Measurements from ENCODE around the gene MAPKAPK2.

Gene MAPKAPK2

DNA sequence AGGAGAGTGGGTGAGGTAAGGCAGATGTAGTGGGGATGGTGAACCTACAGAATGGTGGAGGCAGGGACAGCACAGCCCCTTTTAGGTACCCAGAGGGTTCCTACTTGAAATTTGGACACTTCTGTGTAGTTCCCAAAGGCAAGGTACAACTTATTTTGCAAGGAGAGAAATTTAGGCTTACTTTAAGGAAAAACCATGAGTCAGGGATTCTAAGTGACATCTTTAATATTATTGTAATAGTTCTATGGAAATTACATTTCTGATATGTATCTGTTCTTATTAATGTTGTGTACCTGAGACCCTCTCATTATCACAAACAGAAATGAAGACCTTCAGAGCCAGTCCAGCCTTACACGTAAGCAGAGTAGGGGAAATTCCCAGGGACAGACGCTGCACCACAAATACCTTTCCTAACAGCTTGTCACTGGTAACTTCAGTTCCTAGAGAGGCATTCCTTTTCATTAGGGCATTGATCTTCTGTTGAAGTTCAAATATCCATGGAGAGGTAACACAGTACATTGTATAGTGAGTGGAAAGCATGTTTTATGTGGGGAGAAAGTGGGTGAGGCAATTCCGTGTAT, 41.5 kb upstream of the MAPKAPK2 start:
- ChIA-PET CTCF (no interaction called here), POLR2A (no interaction called here)
- TF ChIP-seq LEF1 (IDR thresholded peaks at IDR 0.05; ENCODE audit: borderline replicate concordance): no peak
- TF ChIP-seq BHLHE40 (IDR thresholded peaks at IDR 0.05; ENCODE audit: borderline replicate concordance): no peak
- TF ChIP-seq CTBP1 (IDR thresholded peaks at IDR 0.05; ENCODE audit: borderline replicate concordance): no peak
- TF ChIP-seq ZNF384 (IDR thresholded peaks at IDR 0.05): no peak
- TF ChIP-seq, protein P1, sequence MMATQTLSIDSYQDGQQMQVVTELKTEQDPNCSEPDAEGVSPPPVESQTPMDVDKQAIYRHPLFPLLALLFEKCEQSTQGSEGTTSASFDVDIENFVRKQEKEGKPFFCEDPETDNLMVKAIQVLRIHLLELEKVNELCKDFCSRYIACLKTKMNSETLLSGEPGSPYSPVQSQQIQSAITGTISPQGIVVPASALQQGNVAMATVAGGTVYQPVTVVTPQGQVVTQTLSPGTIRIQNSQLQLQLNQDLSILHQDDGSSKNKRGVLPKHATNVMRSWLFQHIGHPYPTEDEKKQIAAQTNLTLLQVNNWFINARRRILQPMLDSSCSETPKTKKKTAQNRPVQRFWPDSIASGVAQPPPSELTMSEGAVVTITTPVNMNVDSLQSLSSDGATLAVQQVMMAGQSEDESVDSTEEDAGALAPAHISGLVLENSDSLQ (IDR thresholded peaks at IDR 0.05): no peak
- DNase-seq (ENCODE audit: extremely low spot score): no peak

DNA sequence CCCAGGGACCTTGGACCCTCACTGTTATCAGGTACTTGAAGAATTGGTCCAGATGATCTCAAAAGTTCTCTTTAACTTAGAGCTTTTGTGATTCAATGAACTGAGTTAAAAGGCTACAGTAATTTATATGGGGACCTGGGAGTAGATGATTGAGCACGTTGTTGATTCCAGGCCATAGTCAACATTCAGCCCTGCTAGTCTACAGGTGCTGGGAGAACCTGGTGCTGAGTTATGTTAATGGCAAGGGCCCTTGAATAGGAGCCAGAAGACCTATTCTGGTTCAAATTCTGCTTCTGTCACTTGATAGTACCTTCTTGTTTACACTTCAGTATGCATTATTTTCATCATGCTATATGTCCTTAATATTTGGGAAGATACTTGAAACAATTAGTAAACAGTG, 38.2 kb upstream of the MAPKAPK2 start:
- no peak for TF ChIP-seq ARNT (IDR thresholded peaks at IDR 0.05)
- no peak for TF ChIP-seq FOXK2 (IDR thresholded peaks at IDR 0.05)
- TF ChIP-seq, protein P1 (IDR thresholded peaks at IDR 0.05): no peak
- TF ChIP-seq CTBP1 (IDR thresholded peaks at IDR 0.05; ENCODE audit: borderline replicate concordance): no peak
- TF ChIP-seq ELF4 (IDR thresholded peaks at IDR 0.05): no peak
- no peak for TF ChIP-seq FOXA1 (IDR thresholded peaks at IDR 0.05)
- CTCF ChIA-PET: no interaction called here
- DNase-seq (ENCODE audit: extremely low spot score): no peak
- POLR2A ChIA-PET: interaction anchor here (1.4 kb wide), 1 partner anchor 11 kb away, joined by 4 read pairs; the partner anchor contains the start of gene DYRK3

GRCh38 chr1:206647224-206647623, 37.5 kb upstream of the MAPKAPK2 start:
- no peak for DNase-seq (ENCODE audit: extremely low spot score)
- TF ChIP-seq SP1 (IDR thresholded peaks at IDR 0.05): no peak
- no peak for TF ChIP-seq FOXK2 (IDR thresholded peaks at IDR 0.05)
- no peak for TF ChIP-seq L3MBTL2 (conservative IDR thresholded peaks at IDR 0.05)
- no peak for TF ChIP-seq FOXM1 (IDR thresholded peaks at IDR 0.05; ENCODE audit: borderline replicate concordance)
- no peak for TF ChIP-seq ARNT (IDR thresholded peaks at IDR 0.05)
- no peak for TF ChIP-seq TARDBP (IDR thresholded peaks at IDR 0.05)
- TF ChIP-seq LEF1 (IDR thresholded peaks at IDR 0.05; ENCODE audit: borderline replicate concordance): no peak
- no peak for TF ChIP-seq BHLHE40 (IDR thresholded peaks at IDR 0.05; ENCODE audit: borderline replicate concordance)
- TF ChIP-seq HDGF (IDR thresholded peaks at IDR 0.05; ENCODE audit: borderline replicate concordance): no peak
- TF ChIP-seq, protein P1 (IDR thresholded peaks at IDR 0.05): no peak
- TF ChIP-seq NFRKB (IDR thresholded peaks at IDR 0.05): no peak
- no peak for TF ChIP-seq CTBP1 (IDR thresholded peaks at IDR 0.05; ENCODE audit: borderline replicate concordance)
- TF ChIP-seq FOXA1 (IDR thresholded peaks at IDR 0.05): no peak
- no peak for TF ChIP-seq SUZ12 (IDR thresholded peaks at IDR 0.05)
- TF ChIP-seq ELF4 (IDR thresholded peaks at IDR 0.05): no peak
- TF ChIP-seq ZNF384 (IDR thresholded peaks at IDR 0.05): no peak
- POLR2A ChIA-PET: interaction anchor here (1.4 kb wide), 1 partner anchor 12 kb away, joined by 4 read pairs; the partner anchor contains the start of gene DYRK3
- CTCF ChIA-PET: no interaction called here

DNA sequence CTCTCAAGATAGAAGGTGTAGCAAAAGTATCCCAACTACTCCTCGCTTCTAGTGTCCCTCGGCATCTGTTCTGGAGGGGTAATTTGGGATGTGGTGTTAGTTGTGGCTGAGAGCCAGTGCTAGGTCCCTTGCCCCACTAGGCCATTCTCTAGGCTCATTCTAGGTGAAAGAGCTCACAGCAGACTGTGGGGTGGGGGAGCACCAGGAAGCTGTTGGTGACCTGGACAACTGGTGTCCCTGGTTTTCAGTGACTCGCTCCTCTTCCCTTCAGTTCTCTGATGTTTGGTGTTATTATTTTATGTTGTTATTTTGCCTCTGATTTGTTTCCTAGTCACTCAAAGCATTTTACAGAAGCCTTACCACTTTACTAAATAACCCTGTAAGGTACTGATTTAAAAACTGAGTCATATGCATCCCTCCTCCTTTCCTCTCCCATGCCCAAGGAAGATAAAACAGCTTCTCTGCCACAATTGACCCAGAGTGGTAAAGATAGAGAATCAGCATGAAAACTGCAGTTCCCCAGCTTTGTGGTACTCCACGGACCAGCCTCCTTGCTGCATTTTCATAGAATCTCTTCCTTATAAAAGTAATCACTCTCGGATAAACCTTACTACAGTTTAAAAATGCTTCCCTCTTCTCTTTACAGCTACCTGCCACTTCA, 35.3 kb upstream of the MAPKAPK2 start:
- DNase-seq (ENCODE audit: extremely low spot score): no peak
- ChIA-PET CTCF (interaction anchor here (0.6 kb wide), 1 partner anchor 9 kb away, joined by 3 read pairs; no protein-coding TSS in a partner anchor), POLR2A (interaction anchor here (1.1 to 1.7 kb wide), 2 partner anchors 10 to 14 kb away, joined by 4 to 7 read pairs; partner anchors contain the start of gene DYRK3)
- TF ChIP-seq, protein P1 (IDR thresholded peaks at IDR 0.05): no peak
- TF ChIP-seq FOXM1 (IDR thresholded peaks at IDR 0.05; ENCODE audit: borderline replicate concordance): no peak
- no peak for TF ChIP-seq SP1 (IDR thresholded peaks at IDR 0.05)
- TF ChIP-seq HDGF (IDR thresholded peaks at IDR 0.05; ENCODE audit: borderline replicate concordance): no peak
- TF ChIP-seq NFRKB (IDR thresholded peaks at IDR 0.05): no peak
- no peak for TF ChIP-seq SUZ12 (IDR thresholded peaks at IDR 0.05)
- no peak for TF ChIP-seq ZNF384 (IDR thresholded peaks at IDR 0.05)

DNA sequence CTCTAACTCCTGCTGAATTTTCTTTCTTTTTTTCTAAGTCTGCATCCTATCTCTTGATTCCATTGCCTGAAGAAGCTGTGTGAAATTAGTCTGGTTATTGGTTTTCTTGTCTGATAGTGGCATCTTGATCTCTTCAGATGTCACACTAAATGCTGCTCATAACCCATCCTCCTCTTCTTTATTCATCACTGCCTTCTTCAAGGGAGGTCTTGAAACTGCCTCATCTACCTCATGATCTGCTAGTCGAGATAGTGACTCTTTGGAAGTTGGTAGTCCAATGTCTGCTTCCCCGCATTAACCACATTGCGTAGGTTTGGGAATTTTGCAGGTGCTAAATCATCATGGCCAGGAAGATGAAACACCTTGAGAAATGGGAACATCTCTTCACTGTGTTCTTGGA, 33.7 kb upstream of the MAPKAPK2 start:
- CTCF ChIA-PET: no interaction called here

More for the DNA sequence above, 33.7 kb upstream of the MAPKAPK2 start:
- DNase-seq (ENCODE audit: extremely low spot score): no peak
- POLR2A ChIA-PET: no interaction called here
- TF ChIP-seq L3MBTL2 (conservative IDR thresholded peaks at IDR 0.05) (no peak), HDGF (IDR thresholded peaks at IDR 0.05; ENCODE audit: borderline replicate concordance) (no peak), ARNT (IDR thresholded peaks at IDR 0.05) (no peak), NFRKB (IDR thresholded peaks at IDR 0.05) (no peak), TARDBP (IDR thresholded peaks at IDR 0.05) (no peak), FOXA1 (IDR thresholded peaks at IDR 0.05) (no peak), CTBP1 (IDR thresholded peaks at IDR 0.05; ENCODE audit: borderline replicate concordance) (no peak), SP1 (IDR thresholded peaks at IDR 0.05) (no peak), BHLHE40 (IDR thresholded peaks at IDR 0.05; ENCODE audit: borderline replicate concordance) (no peak), FOXK2 (IDR thresholded peaks at IDR 0.05) (no peak)
- TF ChIP-seq, protein P1 (IDR thresholded peaks at IDR 0.05): no peak
